GM18951 (cell line): ENCODE measurements around the gene NUSAP1.
"Not testable (repeated sequence)": the region's sequence is repeated elsewhere in the genome, so short reads cannot be mapped to it uniquely, and the experiment has no call there.

ENCODE experiments used
- POLR2A ChIP-seq: IDR thresholded peaks from 4 replicates; pipeline ENCODE4 v1.6.1; 2011; ENCODE audit warnings: mild to moderate bottlenecking; ENCODE audit not compliant: insufficient read length, insufficient read depth; ENCODE audit errors: extremely low read depth
- in situ Hi-C: fragments of 300-500 bp; cut with MboI; formaldehyde crosslinking; loops from one replicate; pipeline ENCODE4 v1.12.0; 2022; ENCODE audit warnings: low sequenced_read_pairs, mixed read lengths, inconsistent platforms; ENCODE audit not compliant: unreplicated experiment

The NUSAP1 gene, protein sequence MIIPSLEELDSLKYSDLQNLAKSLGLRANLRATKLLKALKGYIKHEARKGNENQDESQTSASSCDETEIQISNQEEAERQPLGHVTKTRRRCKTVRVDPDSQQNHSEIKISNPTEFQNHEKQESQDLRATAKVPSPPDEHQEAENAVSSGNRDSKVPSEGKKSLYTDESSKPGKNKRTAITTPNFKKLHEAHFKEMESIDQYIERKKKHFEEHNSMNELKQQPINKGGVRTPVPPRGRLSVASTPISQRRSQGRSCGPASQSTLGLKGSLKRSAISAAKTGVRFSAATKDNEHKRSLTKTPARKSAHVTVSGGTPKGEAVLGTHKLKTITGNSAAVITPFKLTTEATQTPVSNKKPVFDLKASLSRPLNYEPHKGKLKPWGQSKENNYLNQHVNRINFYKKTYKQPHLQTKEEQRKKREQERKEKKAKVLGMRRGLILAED

DNA sequence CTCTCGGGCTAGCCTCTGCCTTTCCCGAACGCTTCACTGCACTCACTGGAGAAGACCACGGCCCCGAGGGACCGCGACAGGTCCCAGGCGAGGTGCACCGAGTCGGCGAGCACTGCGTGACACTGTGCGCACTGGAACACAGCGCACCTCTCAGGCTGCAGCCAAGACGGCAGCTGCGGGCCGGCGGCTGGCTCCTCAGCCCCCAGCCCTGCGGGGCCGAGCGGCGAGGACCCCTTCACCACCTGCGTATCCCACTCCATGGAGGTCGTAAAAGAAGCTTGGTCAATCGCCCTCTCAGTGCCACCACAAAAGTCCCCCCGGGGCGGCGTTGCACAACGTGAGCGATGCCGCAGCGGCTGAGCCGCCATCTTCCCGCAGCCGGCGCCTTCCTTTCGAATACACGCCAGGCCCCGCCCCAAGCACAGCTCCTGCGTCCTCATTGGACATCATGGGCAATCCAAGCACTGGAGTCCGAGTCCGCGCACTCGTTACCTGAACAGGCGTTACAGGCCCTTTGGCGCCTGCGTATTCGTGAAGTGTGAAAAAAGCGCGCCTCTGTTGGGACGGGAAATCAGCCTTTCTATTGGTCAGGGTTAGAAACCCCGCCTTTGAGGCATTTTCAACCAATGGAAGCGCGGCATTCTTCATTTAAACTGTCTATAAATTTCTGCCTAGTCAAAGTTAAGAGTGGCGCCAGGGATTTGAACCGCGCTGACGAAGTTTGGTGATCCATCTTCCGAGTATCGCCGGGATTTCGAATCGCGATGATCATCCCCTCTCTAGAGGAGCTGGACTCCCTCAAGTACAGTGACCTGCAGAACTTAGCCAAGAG, at the start of gene NUSAP1, which contains the start of gene OIP5:
TSS of gene NUSAP1 (plus strand) at position 688 of the 832 bp plus-strand sequence. CDS start at position 765, 77 bp downstream.
TSS of gene OIP5 (minus strand) at position 398 of the 832 bp plus-strand sequence. CDS start at position 368, 30 bp downstream.
- TF ChIP-seq POLR2A = peak; percentile 98
- in situ Hi-C loops = no loop called here

DNA sequence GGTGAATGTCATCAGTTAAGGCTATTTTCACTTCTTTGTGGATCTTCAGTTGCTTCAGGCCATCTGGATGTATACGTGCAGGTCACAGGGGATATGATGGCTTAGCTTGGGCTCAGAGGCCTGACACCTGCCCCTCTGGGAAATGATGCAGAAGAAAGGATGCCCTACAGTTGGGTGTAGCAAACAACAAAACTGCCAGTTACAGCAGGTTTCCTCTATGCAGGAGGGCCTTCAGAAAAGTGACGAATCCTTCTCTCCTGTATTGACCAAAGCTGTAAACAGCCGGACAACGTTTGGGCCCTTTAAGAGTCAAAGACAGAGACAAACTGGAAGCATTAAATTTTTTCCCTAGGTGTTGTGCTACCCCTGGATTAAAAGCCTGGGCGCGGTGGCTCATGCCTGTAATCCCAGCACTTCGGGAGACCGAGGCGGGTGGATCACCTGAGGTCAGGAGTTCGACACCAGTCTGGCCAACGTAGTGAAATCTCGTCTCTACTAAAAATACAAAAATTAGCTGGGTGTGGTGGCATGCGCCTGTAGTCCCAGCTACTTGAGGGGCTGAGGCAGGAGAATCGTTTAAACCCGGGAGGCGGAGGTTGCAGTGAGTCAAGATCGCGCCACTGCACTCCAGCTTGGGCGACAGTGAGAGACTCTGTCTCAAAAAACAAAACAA, 49.6 kb upstream of the NUSAP1 start:
- in situ Hi-C loops = not testable (repeated sequence)

DNA sequence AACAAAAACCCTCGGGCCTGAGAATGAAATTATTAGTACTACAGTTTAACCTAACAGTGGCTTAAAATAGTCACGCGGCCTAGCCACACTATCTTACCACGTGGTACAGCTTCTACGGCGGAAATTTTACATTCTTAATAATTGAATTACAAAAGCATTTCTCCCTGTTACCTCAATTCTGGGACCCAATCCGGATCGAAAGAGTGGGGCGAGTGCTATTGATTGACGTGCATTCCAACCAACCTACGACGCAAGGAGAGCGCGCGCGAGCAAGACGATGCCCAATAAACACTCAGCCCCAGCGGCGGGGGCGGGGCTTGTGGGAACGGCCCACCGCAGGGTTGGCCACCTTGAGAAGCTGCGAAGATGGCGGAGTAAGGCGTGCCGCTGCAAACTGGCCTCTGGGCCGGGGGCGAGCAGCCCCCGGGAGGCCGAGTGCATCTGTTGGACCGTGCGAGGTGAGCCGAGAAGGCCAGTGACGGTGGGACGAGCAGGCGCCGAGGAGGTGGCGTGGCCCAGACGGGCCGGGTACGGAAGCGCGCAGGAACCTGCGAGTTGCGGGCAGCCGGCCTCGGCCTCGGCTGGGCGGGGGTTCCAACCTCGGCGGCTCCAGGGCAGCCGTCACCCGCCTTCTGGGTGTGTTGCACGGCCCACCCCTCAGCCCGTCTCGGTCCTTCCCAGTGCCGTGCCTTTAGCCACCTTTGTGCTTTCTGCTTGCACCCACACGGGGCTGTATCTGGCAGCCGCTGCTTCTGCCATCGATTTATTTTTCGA, 48.8 kb upstream of the NUSAP1 start:
- TF ChIP-seq POLR2A = peak; percentile 94
- in situ Hi-C loops = no loop called here

DNA sequence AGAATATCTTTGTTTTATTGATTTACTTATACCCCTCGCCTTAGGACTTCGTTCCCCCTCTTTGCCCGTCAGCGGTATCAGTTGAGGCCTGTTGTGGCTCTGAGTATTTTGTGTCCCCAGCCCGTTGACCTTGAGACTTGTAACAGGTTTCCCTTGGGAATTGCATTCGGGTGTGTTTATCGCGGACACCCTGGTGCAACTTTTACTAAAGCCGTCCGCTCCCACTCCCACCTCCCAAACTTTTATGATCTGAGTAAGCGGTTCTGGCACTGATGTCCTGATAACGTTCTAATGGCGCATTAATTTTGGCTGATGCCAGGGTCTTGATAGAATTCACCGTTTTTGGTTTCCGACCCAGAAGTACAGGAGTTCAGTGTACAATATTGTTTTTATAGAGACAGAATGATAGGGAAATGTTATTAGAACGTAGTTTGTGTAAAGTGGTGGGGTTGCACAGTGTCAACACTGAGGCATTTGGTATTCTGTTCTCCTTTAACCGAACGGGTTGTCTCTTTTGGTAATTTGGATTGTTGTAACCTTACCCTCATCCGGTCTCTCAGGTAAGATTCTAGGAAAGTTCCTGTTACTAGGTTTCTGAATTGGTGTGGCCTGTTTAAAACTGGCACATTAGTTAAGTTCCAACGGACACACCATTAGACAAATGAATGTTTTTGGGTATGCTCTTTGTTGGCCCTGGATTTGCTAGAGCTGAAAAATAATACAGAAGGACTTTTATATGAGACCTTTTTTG, 48.1 kb upstream of the NUSAP1 start:
- TF ChIP-seq POLR2A = no peak
- in situ Hi-C loops = no loop called here

DNA sequence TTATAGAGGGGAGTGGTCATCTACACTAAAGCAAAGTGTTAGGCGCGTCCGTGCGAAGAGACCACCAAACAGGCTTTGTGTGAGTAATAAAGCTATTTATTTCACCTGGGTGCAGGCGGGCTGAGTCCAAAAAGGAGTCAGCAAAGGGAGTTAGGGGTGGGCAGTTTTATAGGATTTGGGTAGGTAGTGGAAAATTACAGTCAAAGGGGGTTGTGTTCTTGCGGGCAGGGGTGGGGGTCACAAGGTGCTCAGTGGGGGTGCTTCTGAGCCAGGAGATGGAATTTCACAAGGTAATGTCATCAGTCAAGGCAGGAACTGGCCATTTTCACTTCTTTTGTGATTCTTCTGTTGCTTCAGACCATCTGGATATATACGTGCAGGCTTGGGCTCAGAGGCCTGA, 47.4 kb upstream of the NUSAP1 start:
- in situ Hi-C loops = no loop called here
- no peak for TF ChIP-seq POLR2A

DNA sequence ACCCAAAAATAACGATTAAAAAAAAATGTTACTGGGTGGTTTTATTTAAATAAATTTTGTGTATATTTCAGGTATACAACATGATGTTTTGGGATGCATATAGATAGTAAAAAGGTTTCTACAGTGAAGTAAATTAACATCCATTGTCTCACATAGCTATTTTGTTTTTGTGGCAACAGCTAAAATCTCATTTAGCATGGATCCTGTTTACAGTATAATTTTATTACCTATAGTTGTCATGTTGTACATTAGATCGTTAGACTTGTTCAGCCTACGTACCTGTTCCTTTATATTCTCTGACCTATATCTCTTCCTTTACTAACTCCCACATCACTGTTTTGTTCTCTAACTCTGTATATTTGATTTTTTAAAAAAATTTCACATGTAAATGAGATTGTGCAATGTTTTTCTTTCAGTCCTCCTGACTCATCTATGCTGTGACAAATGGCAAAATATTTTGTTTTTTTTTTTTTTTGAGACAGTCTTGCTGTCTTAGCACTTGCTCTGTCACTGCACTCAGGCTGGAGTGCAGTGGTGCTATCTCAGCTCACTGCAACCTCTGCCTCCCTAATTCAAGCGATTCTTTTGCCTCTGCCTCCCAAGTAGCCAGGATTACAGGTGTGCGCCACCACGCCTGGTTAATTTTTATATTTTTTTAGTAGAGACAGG, 45.9 kb upstream of the NUSAP1 start:
- in situ Hi-C loops = no loop called here
- TF ChIP-seq POLR2A = no peak

DNA sequence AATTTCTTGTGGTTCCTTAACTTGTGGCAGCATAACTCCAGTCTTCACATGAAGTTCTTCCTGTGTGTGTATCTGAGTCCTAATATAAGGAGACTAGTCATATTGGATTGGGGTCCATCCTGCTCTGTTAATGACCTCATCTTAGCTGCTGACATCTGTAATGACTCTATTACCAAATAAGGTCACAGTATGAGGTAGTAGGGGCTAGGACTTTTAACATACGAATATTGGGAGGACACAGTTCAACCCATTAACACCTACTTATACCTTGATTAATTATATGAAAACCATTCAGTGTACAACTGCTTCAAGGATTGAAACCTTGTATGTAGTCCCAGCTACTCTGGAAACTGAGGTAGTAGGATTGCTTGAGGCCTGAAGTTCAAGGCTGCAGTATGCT, 44.2 kb upstream of the NUSAP1 start:
- no peak for TF ChIP-seq POLR2A
- in situ Hi-C loops = no loop called here

DNA sequence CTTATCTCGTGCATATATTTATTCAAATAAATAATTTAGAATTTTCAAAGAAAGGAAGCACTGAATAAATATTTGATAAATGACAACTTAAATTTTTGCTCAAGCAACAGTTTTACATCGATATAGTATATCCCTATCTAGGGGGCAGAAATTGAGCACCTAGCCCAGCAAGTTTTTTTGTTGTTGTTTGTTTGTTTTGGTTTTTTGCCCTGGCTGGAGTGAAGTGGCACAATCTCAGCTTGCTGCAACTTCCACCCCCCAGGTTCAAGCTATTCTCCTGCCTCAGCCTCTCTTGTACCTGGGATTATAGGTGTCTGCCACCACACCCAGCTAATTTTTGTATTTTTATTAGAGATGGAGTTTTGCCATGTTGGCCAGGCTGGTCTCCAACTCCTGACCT, 42.7 kb upstream of the NUSAP1 start:
- TF ChIP-seq POLR2A = no peak
- in situ Hi-C loops = no loop called here

DNA sequence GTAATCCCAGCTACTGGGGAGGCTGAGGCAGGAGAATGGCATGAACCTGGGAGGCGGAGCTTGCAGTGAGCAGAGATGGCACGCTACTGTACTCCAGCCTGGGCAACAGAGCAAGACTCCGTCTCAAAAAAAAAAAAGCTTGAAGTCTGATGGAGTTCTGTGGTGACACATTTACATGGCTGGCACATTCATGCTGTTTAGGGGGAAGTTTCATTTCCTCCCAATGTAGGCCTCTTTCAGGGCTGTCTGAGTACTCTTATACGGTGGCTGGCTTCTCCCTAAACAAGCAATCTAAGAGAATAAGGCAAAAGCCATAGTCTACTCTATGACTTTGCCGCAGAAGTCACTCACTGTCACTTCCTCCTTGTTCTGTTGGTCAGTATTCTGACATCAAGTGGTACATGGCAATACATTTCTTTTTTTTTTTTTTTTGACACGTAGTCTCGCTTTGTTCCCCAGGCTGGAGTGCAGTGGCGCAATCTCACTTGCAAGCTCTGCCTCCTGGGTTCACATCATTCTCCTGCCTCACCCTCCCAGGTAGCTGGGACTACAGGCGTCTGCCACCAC, 41.5 kb upstream of the NUSAP1 start:
- TF ChIP-seq POLR2A = no peak

DNA sequence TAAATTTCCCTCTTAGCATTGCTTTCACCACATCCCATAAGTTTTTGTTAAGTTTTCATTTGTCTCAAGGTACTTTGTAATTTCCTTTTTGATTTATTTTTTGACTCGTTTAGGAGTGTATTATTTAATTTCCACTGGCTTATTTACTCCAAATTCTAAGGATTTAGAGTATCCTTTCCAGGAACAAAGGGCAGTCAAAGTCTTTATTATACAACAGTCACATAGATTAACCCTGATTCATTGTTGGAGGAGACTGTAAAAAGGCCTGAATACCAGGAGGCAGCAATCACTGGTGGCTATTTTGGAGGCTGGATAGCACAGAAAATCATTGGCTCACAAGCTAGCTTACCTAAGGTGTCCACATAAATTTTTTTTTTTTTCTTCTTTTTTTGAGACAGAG, 40.2 kb upstream of the NUSAP1 start:
- in situ Hi-C loops = no loop called here

More for the DNA sequence above, 41.5 kb upstream of the NUSAP1 start:
- in situ Hi-C loops = no loop called here

DNA sequence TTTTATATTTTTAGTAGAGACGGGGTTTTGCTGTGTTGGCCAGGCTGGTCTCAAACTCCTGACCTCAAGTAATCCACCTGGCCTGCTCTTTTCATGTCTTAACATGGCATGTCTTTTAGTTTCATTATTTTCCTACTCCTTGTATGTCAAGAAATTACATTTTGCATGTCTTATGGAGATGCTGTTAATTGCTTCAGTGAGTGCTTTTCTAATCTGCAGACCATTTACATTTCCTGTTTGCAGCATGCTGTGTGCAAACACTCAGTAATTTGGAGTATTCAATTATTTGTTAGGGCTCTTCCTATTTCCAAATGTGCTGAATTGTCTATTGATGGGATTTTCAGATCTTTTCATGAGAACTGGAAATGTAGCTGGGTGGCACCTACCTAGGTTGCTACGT, 31.5 kb upstream of the NUSAP1 start:
- in situ Hi-C loops = not testable (repeated sequence)

More for the DNA sequence above, 40.2 kb upstream of the NUSAP1 start:
- no peak for TF ChIP-seq POLR2A

DNA sequence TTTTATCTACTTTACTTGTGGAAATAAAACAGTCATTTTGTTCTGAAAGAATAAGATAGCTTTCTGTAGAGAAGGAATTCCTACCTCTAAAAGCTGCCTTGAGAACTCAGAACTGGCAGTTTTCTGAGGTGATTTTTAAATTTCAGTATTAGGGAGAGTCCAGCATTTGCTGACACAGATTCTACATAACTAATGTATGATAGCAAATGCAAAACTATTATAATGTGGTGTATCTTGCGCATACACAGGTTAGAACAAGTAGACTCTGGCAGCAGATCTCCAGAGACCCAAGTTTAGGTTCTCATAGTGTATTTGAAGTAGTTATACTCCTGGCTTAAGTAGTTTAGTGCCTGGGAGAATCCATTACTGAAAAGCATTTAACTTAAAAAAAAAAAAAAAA, 31.1 kb upstream of the NUSAP1 start:
- in situ Hi-C loops = no loop called here
- no peak for TF ChIP-seq POLR2A
